ENCODE data around the gene CADPS.

DNA sequence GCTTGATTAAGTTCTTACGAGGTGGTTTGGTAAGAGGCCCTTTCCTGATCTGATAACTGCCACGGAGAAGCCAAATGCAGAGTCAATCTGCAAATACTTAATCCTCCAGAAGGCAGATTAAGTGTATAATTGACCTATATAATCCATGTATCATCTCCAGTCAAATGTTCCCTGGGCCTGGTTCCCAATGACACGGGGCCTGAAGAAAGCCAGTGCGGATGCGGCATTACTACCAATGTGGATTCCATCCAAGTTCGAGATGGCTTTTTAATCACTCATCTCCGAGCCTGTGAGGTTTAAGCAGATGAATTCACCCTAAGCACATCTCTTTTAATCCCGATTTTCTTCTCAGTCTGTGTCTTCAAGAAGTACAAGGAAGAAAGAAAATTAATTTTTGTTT is 441.8 kb downstream of the CADPS start:
- TF ChIP-seq RCOR1 (IDR thresholded peaks at IDR 0.05; ENCODE audit: low read depth, low read length) (no peak), SREBF2 (IDR thresholded peaks at IDR 0.05) (no peak), POLR2A (IDR thresholded peaks at IDR 0.05; ENCODE audit: low read length) (no peak), RAD21 (conservative IDR thresholded peaks at IDR 0.05 in 1 of 2, IDR thresholded peaks at IDR 0.05 in 1 of 2) (no peak), FOSB (CRISPR knock-in tag; IDR thresholded peaks at IDR 0.05) (no peak), RNF2 (IDR thresholded peaks at IDR 0.05; ENCODE audit: borderline replicate concordance, low read depth) (no peak), EP300 (IDR thresholded peaks at IDR 0.05) (no peak), MAZ (IDR thresholded peaks at IDR 0.05; ENCODE audit: borderline replicate concordance, low read depth, low read length) (no peak), BHLHE40 (IDR thresholded peaks at IDR 0.05; ENCODE audit: low read depth, low read length) (no peak)
- TF ChIP-seq, protein P1, sequence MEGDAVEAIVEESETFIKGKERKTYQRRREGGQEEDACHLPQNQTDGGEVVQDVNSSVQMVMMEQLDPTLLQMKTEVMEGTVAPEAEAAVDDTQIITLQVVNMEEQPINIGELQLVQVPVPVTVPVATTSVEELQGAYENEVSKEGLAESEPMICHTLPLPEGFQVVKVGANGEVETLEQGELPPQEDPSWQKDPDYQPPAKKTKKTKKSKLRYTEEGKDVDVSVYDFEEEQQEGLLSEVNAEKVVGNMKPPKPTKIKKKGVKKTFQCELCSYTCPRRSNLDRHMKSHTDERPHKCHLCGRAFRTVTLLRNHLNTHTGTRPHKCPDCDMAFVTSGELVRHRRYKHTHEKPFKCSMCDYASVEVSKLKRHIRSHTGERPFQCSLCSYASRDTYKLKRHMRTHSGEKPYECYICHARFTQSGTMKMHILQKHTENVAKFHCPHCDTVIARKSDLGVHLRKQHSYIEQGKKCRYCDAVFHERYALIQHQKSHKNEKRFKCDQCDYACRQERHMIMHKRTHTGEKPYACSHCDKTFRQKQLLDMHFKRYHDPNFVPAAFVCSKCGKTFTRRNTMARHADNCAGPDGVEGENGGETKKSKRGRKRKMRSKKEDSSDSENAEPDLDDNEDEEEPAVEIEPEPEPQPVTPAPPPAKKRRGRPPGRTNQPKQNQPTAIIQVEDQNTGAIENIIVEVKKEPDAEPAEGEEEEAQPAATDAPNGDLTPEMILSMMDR (IDR thresholded peaks at IDR 0.05) = no peak
- TF ChIP-seq, protein P2, sequence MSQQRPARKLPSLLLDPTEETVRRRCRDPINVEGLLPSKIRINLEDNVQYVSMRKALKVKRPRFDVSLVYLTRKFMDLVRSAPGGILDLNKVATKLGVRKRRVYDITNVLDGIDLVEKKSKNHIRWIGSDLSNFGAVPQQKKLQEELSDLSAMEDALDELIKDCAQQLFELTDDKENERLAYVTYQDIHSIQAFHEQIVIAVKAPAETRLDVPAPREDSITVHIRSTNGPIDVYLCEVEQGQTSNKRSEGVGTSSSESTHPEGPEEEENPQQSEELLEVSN (IDR thresholded peaks at IDR 0.05; ENCODE audit: borderline replicate concordance, low read depth) = no peak
- TF ChIP-seq, protein P3, sequence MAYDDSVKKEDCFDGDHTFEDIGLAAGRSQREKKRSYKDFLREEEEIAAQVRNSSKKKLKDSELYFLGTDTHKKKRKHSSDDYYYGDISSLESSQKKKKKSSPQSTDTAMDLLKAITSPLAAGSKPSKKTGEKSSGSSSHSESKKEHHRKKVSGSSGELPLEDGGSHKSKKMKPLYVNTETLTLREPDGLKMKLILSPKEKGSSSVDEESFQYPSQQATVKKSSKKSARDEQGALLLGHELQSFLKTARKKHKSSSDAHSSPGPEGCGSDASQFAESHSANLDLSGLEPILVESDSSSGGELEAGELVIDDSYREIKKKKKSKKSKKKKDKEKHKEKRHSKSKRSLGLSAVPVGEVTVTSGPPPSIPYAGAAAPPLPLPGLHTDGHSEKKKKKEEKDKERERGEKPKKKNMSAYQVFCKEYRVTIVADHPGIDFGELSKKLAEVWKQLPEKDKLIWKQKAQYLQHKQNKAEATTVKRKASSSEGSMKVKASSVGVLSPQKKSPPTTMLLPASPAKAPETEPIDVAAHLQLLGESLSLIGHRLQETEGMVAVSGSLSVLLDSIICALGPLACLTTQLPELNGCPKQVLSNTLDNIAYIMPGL (CRISPR knock-in tag; IDR thresholded peaks at IDR 0.05; ENCODE audit: borderline replicate concordance) = no peak
- TF ChIP-seq, protein P4, sequence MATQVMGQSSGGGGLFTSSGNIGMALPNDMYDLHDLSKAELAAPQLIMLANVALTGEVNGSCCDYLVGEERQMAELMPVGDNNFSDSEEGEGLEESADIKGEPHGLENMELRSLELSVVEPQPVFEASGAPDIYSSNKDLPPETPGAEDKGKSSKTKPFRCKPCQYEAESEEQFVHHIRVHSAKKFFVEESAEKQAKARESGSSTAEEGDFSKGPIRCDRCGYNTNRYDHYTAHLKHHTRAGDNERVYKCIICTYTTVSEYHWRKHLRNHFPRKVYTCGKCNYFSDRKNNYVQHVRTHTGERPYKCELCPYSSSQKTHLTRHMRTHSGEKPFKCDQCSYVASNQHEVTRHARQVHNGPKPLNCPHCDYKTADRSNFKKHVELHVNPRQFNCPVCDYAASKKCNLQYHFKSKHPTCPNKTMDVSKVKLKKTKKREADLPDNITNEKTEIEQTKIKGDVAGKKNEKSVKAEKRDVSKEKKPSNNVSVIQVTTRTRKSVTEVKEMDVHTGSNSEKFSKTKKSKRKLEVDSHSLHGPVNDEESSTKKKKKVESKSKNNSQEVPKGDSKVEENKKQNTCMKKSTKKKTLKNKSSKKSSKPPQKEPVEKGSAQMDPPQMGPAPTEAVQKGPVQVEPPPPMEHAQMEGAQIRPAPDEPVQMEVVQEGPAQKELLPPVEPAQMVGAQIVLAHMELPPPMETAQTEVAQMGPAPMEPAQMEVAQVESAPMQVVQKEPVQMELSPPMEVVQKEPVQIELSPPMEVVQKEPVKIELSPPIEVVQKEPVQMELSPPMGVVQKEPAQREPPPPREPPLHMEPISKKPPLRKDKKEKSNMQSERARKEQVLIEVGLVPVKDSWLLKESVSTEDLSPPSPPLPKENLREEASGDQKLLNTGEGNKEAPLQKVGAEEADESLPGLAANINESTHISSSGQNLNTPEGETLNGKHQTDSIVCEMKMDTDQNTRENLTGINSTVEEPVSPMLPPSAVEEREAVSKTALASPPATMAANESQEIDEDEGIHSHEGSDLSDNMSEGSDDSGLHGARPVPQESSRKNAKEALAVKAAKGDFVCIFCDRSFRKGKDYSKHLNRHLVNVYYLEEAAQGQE (IDR thresholded peaks at IDR 0.05) = no peak

Data from A549 (cell line).